ENCODE results near the gene CPXM2. TPM values are rescaled to one million over a fixed set of nuclear protein-coding genes. Genes with fewer than 3 reads are reported as not detected.
A peak's percentile ranks its signal among the peaks of the same experiment; 100 is the strongest.

CPXM2 gene
- 0.25 and 0.26 TPM in 2 replicates for total RNA-seq

DNA sequence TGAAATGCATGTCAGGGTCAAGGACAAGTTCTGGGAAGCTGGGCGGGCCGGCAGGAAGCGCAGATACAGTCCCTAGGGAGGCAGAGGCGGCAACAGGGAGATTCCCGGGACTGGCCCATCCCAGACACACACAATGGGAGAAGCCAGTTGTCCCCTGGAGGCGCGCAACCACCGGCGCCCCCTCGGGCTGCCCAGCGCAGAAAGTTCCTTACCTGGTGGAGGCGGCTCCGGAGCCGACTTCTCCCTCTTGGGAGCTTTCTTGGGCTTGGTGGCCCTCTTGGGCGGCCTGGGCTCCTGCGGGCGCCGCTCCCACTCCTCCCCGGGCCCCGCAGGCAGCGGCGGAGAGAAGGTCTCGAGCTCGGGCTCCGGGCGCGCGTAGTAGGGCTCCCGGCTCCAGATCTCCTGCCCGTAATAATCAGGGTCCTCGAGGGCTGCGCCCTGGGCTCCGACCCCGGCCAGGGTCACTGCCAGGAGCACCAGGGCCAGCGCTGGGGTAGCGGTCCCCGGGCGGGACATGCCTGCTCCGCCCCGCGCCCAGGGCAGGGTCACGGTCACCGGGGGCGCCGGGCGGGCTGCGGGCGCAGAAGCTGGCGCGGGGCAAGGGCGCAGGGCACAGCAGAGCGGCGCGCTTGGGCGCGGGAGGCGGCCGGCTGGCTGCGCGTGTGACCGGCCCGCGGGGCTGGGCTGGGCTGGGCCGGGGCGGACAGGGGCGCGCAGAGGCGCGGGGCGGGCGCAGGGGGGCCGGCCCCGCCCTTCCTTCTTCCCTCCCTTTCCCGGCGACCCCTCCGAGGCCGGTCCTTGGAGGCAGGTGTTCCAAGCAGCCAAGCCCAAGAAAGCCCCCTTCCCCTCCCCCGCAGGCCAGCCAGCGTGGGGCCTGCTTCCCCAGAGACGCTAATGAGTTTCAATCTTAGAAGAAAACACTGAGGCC, at the start of gene CPXM2:
Gene CPXM2 (minus strand): TSS at position 664 of the 928 bp plus-strand sequence. CDS start 148 bp downstream, at position 516.
- DNase-seq (ENCODE audit: low read depth in 2 of 2): no peak

DNA sequence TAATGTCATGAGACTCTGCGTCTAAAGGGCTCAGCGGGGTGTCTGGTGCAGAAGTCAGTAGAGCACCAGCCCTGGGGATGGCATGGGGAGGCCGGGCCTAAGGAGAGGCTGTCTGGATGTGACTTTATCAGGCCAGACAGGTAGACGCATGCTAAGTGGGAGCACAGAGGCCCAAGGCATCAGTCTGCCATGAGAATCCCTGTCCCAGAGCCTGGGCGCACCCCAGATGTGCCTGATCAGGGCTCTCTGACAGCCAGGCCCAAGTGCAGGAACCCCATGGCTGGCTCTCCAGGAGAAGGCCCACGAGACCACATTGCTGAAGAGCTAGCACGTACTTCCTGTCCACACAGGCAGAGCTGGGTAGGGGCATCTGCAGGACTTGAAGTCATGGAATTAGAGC, 48.0 kb upstream of the CPXM2 start:
- no peak for DNase-seq (ENCODE audit: low read depth in 2 of 2)

DNA sequence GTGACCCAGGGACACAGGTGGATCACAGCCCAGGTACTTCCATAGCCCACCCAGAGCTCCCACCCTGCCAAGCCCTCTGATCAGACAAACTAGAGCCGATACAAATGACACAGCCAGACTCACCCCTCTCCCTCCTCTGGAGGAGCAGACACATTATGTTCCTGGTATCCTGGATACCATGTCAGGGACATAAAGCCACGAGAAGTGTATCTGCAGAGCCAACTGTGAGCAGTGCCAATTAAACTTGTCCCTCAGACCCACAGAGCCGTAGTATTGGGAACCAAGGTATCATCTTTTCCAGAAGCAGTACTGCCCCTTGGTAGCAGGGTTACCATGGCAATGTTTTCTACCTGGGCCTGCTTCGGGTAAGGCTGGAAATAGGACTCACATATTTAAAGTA, 47.3 kb upstream of the CPXM2 start:
- DNase-seq (ENCODE audit: low read depth in 2 of 2): no peak

DNA sequence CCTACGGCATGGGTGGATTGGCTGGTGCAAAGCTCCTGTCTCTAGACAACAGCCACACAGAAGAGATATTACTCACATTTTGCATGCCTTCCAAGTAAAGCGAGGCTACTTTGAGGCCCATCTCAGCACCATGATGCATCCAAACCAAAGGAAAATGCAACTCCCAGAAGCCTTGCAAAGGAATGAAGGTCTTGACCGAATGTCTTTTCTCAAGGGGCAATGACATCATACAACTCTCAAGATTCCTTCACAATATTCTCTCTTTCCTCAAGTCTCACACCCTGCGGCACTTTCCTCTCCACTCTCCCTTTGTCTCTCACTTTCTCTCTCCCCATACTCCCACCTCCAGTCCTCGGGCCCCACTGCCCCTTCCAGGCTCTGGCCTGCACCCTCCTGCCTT, 44.8 kb upstream of the CPXM2 start:
- DNase-seq (ENCODE audit: low read depth in 2 of 2): no peak

DNA sequence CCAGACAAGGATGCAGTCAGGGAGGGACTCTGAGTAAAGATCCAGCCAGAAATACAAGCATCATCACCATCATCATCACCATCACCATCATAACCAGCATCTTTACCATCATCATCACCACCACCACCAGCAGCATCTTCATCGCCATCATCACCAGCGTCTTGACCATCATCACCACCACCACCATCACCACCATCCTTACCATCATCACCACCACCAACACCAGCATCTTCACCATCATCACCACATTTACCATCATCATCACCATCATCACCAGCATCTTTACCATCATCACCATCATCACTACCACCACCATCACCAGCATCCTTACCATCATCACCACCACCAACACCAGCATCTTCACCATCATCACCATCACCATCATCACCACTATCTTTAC, 44.1 kb upstream of the CPXM2 start:
- no peak for DNase-seq (ENCODE audit: low read depth in 2 of 2)

DNA sequence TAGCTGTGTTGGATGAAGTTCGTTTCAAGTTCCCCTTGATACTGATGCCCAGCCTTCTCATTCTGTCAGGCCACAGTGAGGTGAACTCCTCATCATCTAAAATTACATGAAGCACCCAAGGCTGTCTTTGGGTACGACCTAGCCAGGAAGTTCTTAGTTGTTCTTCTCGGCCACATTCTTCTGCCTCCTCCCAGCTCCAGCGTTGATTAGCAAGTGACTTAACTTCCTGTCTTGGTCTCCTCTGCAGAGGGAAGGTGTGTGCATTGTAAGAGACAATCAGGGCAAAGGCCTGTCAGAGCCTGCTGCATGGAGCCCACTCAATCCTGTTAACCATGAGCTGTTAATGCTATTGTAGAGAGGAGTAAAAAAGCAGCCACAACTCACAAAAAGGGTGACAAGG, 43.2 kb upstream of the CPXM2 start:
- no peak for DNase-seq (ENCODE audit: low read depth in 2 of 2)

DNA sequence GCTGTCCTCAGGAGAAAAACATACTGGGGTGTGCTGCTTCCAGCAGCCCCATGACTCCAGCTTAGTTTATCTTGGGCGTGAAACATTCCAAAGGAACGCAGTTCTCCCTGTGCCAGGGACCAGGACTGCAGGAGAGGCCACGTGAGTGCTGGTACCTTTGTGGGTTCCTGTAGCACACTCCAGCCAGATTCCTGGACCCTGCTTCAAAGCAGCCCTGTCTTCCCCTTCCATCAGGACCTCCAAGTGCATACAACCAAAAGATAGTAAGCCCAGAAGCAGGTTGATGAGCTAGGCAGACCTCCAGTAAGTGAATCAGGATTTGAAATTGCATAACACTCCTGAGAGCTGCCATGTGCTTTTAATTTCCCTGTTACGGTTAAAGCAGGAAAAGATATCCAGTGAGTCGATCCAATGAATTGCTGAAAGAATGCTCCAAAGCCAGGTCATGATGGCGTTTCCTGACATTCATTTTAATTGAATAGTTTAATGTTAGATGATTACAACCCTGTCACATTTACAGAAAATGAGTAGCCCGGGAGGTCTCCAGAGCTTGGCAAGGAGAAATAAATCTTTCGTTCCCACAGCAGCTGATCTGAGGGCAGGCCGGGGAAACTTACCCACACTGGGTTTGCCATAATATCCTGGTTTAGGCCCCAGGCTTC, 38.9 kb upstream of the CPXM2 start:
- peak; percentile 26 to 62 for DNase-seq (ENCODE audit: low read depth in 2 of 2)

DNA sequence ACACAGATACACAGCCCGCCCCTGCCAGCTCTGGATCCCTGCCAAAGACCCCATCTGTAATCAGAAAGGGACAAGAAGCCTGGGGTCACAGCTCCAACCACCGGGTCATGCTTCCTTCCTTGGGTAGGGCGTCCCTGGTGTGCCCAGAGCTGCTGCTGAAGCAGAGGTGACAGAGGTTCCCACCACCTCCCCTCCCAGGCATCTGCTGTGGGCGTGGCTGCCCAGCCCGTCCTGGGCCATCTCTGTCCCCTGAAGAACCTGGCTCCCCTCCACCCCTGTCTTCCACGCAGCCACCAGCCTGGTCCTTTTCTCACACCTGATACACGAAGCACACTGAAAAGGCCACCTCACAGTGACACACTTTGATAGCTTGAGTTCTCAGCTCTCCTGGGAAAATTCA, 38.2 kb upstream of the CPXM2 start:
- no peak for DNase-seq (ENCODE audit: low read depth in 2 of 2)

DNA sequence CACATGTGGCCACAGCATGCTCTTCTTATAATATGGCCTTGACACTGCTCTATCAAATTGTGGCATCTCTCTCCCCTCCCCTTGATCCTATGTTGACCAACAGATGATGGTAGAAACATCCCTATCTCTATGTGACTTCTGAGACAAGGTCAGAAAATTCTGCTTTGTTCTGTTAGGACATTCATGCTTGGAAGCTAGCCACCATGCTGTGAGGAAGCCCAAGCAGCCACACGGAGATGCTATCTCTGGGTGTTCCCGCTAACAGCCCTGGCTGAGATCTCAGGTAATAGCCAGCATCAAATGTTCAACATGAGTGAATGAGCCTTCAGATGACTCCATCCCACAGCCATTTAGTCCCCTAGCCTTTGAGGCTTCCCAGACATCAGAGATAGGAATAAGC, 36.8 kb upstream of the CPXM2 start:
- no peak for DNase-seq (ENCODE audit: low read depth in 2 of 2)

DNA sequence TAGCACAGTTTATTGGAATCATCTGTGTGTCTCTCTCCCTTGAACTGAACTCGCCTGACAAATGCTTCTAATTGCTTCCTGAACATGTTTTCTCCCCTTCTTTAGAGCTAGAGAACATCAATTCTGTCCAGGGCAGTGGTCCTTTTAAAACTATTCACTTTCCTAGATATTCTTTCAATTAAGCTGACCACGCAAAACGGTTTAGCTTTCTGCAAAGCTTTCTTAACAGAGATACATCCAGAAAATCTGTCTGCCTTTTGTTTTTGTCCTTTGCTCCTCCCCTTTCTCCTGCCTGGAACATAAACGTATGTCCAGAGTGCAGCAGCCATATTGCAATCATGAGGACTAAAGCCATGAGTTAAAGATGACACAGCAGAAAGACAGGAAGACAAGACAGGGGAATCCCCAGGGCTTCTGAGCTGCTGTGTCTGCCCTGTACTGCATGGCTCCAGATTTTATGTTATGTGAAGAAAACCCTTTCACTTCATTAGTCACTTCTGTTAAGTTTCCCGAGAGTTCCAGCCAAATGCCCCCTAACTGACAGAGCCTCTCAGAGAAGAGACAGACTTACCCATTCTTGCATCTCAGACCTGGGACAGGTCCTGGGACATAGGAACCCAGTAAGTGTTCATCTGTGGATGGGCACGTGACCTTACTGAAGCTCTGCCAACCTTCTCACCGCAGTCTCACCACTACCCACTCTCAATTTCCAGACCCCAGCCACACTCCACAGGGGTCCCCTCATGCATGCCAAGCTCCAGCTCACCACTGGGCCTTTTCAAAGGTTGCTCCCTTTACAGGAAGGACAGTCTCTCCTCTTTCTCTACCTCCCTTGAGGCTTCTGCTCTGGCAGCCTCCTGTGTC, 35.0 kb upstream of the CPXM2 start:
- no peak for DNase-seq (ENCODE audit: low read depth in 2 of 2)

DNA sequence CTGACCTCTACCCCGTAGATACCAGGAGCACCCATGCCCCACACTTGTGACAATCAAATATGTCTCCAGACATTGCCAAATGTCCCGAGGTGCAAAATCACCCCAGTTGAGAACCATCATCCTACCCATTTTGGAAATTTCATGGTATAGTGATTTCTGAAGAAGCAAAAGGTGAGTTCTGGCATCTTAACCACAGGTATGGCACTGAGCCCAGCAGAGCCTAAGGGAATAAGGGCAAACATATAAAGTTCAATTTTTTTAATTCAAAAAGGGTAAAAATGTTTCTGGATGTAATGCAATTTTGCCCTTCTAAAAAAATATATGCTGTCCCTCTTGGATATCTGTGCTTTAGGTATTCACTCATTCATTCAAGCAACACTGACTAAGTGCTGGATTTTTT, 30.5 kb upstream of the CPXM2 start:
- no peak for DNase-seq (ENCODE audit: low read depth in 2 of 2)

DNA sequence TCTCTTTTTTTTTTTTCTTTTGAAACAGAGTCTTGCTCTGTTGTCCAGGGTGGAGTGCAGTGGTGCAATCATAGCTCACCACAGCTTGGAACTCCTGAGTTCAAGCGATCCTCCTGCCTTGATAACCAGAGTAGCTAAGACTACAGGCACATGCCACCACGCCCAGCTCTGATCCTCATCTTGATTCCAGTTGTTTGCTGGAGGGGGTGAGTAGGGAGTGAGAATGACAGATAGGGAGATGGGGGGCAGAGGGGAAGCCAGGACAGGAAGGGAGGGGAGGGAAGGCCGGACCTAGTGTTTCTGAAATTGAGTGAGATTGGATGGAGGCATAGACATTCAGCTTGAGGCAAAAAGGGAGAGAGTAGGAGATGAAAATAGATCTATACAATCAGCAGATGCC, 25.2 kb upstream of the CPXM2 start:
- DNase-seq (ENCODE audit: low read depth in 2 of 2): no peak

DNA sequence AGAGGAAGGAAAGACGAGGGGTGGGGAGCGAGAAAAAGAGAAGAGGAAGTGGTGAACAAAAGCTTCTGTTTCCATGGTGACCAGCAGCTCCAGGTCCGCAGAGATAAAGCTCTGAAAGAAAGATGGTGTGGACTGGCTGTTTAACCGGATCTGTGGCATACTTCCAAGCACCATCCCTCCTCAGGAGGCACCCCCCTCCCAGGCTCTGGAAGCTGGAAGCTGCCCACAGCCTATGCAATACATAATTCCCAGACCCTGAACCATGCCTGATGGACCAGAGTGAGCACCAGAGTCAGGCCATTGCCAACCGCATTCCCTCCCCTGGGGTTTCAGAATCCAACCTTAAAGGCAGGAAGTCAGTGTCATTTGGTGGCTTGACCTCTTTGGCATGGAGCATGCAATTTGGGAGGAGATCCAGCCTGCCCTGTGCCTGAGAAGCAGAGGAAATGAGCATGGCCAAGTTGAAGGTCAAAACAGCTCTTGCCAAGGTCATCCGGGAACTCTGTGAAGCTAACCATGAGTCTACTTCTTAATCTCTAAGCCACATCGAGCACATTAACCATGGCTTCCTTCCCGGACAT, 22.2 kb upstream of the CPXM2 start:
- peak in 1 of 2 donors; percentile 21 for DNase-seq (ENCODE audit: low read depth in 2 of 2)

DNA sequence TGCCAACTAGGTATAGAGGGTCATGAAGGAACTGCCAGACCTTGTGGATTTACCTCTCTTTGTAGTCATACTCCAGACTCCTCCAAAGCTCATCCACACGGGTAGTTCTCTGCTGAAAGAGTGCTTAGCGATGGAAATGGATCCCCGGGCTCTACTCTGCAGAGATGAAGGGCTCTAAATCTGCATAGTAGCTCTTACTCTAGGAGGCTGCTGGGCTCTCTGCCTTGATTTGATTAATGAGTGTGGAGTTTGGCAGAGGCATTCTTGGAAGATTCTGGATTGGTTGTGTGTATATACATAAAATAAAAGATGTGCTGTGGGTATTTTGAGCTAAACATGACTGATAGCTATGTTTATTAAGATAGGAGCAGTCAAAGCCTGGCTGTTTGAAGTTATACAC, 21.3 kb upstream of the CPXM2 start:
- DNase-seq (ENCODE audit: low read depth in 2 of 2): no peak

DNA sequence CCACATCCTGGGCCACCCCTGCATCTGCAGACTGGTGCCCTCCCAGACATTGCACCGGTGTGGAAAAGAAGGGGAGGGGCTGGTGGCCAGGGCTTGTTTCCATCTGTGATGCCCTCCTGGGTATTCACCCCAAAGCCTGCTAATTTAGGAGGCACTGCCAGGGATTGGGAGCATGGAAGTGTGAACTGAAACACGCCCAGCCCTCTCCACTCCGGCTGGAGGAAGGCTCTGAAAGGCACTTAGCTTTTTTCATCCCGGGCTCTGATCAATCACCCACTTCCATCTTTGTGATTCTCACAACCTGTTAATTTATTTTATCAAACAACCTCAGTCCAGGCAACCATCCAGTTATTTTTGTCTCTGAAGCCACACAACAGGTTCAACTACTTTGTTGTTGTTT, 20.9 kb upstream of the CPXM2 start:
- no peak for DNase-seq (ENCODE audit: low read depth in 2 of 2)

DNA sequence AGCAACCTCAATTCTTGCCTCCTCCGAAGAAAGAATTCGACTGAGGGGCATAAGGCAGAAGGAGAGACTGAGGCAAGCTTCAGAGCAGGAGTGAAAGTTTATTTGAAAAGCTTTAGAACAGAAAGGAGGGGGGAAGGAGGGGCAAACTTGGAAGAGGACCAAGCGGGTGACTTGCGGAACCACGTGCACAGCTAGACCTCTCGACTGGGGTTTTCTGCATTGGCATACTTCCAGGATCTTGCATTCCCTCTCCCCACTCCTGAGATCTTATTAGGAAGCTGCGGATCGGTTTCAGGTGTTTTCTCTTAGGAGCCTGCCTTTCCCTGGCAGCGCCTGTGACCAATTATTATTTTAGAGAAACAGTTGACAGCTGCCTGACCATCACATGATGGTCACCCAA, 20.3 kb upstream of the CPXM2 start:
- DNase-seq (ENCODE audit: low read depth in 2 of 2): no peak

DNA sequence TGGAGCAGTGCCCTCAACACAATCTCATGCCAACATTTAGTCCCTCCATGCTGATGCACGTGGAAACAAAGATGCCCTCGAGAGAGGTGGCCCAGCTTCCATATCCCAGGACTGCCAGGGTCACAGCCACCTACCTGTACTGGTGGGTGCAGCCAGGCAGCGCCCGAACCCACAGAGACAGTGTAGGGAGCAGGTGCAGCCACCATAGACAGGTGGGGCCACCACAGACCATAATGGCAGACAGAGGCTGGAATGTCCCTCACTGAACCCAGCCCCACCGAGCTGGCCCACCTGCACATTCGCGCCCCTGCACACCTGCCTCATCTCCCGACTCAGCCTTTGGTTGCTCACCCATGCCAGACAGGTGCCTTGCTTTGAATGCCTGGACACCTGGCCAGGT, 18.3 kb upstream of the CPXM2 start:
- DNase-seq (ENCODE audit: low read depth in 2 of 2): no peak

DNA sequence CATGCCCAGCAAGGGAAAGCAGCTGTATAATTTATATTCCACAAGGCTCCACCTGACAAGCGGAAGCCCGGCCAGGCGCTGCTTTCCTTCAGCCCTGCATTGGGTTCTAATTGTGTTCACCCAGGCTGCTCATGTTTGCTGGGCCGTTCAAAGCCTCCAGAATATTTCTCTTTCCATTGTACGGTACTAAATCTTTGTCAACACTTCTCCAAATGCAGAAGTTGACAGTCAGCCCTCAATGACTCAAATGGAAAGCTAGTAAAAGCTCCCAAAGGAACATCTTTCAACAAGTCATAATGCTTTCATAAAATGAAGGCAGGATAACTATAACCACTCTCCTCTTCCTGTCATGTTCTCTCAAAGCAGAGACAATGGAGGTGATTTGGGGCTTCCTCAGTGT, 17.8 kb upstream of the CPXM2 start:
- DNase-seq (ENCODE audit: low read depth in 2 of 2): peak in 1 of 2 donors; percentile 24

DNA sequence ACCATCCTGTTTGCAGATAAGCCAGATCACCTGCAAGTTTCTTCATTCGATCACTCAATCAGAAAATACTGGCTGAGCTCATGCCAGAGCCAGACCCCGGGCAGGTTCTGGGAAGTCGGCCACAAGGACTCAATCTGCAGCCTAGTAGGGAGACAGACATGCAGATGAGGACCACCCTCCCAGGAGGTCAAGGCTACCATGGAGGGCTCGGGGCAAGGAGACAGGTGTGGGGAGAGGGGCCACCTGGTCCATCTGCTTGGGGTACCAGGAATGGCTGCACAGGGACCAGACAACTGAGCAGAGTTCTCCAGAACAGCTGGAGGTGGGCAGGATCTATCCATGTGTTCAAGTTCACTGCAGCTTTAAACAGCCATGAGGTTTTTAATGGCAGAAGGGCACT, 16.8 kb upstream of the CPXM2 start:
- no peak for DNase-seq (ENCODE audit: low read depth in 2 of 2)

DNA sequence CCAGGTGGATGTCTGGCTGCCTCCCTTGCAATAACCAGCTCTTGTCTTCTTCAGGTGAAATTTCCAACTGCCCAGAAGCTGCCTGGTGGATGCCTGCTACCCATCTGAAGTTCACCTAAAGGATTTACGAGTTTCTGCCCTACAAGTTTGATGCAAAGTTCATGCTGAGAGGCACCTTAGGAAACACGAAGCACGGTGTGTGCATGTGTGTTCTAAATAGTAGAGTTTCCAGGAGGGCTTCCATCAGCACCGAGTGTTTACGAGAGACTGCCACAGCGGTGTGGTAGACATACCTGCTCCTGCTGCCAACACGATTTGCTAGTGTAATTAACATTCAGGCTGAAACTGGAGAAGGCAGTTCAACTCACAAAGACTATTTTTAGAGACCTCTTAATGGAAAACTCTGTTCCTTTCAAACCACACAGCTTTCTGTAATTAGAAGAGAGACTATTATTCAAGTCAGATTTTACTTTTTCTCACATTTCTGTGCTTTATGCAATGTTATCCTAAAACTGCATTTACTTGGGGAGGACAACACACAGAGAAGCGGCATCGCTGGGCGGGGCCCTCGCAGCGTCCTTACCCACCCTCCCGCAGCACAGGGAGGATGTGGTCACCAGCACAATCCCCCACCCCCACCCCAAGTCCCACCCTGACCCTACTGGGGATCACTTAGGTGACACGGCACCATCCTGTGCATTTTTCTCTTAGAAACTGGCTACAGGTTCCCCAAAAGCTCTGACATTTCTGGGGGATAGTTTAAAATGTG, 15.5 kb upstream of the CPXM2 start:
- DNase-seq (ENCODE audit: low read depth in 2 of 2): no peak

DNA sequence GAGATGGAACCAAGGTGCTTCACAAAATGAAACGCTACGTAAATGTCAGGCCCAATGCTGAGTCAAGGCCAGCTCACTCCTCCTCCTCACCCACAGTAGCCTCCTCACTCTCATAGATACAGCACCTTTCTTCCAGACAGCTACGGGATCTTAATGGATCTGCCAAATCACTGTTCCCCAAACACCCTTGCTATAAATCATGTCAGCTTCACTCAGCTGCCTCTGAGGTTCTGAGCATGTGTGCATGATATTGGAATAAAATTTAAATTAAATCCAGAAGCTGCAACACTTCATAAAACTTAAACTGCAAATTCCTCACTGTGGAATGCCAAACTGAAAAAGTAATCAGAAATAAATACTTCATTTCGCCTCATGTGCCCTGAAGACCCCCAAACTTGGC, 14.7 kb upstream of the CPXM2 start:
- DNase-seq (ENCODE audit: low read depth in 2 of 2): no peak
